HG03378 (cell line): ENCODE results near the gene ENTPD1.
A peak's percentile ranks its signal among the peaks of the same experiment; 100 is the strongest.
"Not testable (repeated sequence)": the region's sequence is repeated elsewhere in the genome, so short reads cannot be mapped to it uniquely, and the experiment has no call there.

ENCODE experiments used
- ATAC-seq: cut with Tn5 transposase; IDR thresholded peaks from one replicate; pipeline ENCODE4 v1.9.1; 2021; ENCODE audit warnings: mild to moderate bottlenecking, moderate library complexity; ENCODE audit not compliant: unreplicated experiment

ENTPD1 gene

GRCh38 chr10:95756809-95757684 lies 1.1 kb downstream of the ENTPD1 start:
- ATAC-seq = no peak

- ATAC-seq = peak; percentile 51
Measured at GRCh38 chr10:95758351-95759025, 2.5 kb downstream of the ENTPD1 start.

DNA sequence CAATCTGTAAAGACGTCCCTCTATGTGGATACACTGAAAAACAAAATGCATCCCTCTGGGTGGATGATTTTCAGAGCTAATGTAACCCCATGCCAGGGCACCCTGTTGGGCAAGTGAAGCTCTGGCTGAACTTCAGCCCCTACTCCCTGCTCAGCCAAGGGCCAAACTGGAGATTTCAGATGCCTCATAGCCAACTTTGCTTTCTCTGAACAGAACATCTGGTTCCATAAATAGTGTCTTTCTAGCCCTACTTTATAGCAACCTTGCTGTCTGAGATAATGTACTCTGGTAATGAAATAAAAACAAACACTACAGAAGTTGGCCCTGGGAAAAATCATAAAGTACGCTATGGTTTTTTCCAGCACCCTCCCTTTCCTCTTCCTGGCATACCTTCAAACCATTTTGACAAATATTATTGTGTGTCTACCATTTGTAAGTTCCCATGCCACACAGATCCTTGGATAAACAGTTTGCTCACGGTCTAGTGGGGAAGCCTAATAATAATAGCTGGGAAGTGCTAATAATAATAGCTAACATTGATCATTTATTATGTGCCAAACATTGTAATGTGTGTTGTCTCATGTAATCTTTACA lies 3.4 kb downstream of the ENTPD1 start:
- ATAC-seq = no peak

DNA sequence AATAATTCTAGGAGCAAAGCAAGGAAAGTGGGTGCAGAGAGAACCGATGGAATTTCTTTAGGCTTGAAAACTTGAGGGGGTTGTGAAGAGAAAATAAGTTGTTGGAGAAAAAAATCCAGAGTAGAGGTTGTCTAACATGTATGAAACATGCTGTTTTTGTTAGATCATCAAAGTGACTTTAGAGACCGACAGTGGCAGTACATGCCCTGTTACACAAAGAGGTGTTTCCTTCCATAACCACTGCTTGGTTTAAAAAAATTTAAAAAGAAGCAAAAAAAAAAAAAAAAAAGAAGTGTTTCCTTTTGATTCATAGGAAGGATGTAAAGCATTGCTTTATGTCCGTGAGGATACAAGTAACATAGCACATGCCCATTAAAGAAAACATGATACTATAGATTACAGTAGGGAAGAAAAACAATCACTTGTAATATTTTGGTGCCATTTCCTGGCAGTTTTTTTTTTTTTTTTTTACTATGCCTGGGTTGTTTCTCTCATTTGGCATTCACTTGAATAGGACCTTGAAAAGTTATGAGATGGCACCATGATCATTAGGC lies 6.1 kb downstream of the ENTPD1 start:
- no peak for ATAC-seq

GRCh38 chr10:95767884-95768556 lies 12.1 kb downstream of the ENTPD1 start:
- ATAC-seq = peak; percentile 82

GRCh38 chr10:95770084-95770720 lies 14.2 kb downstream of the ENTPD1 start:
- no peak for ATAC-seq

GRCh38 chr10:95773454-95773853 lies 17.5 kb downstream of the ENTPD1 start:
- ATAC-seq = not testable (repeated sequence)

- ATAC-seq = not testable (repeated sequence)
Measured at GRCh38 chr10:95777638-95778037, 21.7 kb downstream of the ENTPD1 start.

- no peak for ATAC-seq
Measured at GRCh38 chr10:95782318-95782717, 26.4 kb downstream of the ENTPD1 start.

DNA sequence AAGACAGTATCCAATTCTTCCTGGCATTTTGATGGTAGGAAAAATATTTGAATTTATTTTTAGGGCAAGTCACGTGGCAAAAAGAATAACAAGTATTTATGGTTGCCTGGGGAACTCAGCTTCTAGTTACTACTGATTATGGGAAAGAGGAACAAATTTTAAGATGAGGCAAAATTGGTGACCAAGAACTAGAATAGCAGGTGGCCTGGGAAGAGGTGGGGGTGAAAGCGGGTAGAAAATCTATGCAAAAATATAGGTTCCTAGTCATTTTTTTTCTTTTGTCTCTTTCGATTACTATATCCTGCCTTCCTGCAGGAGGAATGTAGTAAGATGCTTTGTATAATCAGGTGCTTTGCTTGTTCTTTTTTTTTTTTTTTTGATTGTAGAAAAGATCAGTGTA lies 27.8 kb downstream of the ENTPD1 start:
- ATAC-seq = peak; percentile 50

DNA sequence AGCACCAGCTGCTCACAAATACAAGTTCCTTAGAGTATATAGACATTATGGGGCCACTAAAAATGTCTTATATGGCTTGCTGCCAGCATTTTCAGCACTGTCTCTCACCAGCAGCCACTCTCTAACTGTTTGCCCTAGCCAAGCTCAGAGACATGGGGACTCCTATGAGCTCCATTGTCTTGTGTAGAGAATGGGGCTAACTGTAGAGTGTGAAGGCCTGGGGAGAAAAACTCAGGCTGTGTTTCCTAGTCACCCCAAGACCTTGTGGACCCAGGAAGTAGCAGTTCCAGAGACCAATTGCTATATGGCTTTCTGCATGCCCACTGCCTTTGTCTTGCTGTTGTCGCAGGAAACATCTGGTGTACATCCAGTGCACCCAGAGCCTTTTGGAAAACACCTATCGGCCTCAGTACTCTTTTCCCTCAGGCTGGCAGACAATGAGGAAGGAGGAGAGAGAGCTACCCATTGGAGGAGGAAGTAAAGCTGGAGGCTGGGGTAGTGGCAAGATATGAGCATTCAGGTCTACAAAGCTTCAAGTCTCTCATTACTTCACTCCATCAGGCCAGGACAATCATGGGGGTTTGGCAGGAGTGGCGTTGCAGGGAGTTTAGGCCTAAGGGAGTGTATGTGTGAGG lies 28.4 kb downstream of the ENTPD1 start:
- ATAC-seq = peak; percentile 3

DNA sequence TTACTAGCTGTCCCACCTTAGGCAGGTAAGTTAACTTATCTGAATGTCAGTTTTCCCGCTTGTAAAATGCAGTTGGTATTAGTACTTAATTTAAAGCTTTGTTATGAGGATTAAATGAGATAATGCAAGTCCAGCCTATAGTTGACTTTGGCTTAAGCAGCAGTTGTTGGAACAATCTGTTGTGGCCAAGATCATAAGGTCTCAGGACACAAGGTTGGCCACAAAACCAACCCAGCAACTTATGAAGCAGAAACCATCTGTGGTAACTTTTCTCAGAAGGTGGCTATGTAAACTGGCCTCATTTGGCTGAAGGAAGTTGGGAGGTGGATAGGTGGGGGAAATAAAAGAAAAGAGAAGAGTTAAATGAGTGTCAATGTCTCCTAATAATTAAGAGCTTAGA lies 29.4 kb downstream of the ENTPD1 start:
- no peak for ATAC-seq

- no peak for ATAC-seq
Measured at GRCh38 chr10:95785942-95786669, 30.1 kb downstream of the ENTPD1 start.

- ATAC-seq = no peak
Measured at GRCh38 chr10:95787447-95787846, 31.5 kb downstream of the ENTPD1 start.

GRCh38 chr10:95788830-95789229 lies 32.9 kb downstream of the ENTPD1 start:
- no peak for ATAC-seq

- ATAC-seq = no peak
Measured at GRCh38 chr10:95789902-95790301, 33.9 kb downstream of the ENTPD1 start.

DNA sequence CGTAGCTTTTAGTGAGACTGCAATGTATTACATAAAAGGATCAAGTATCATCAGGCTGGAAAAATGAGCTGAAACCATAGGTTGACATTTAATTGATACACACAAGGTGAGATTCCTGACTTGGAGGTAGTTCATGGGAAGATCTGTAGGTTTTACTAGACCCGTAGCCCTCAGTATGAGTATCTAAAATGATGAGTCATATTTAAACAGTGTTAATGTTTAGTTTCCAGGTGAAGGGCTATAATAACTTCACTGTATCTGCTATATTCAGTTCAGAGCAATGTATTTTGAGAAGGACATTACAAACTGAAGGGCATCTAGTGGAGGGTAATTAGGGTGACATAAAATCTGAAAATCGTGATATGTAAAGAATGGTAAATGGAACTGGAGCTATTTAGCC lies 35.0 kb downstream of the ENTPD1 start:
- ATAC-seq = peak; percentile 53

GRCh38 chr10:95791425-95791979 lies 35.5 kb downstream of the ENTPD1 start:
- peak; percentile 26 for ATAC-seq

DNA sequence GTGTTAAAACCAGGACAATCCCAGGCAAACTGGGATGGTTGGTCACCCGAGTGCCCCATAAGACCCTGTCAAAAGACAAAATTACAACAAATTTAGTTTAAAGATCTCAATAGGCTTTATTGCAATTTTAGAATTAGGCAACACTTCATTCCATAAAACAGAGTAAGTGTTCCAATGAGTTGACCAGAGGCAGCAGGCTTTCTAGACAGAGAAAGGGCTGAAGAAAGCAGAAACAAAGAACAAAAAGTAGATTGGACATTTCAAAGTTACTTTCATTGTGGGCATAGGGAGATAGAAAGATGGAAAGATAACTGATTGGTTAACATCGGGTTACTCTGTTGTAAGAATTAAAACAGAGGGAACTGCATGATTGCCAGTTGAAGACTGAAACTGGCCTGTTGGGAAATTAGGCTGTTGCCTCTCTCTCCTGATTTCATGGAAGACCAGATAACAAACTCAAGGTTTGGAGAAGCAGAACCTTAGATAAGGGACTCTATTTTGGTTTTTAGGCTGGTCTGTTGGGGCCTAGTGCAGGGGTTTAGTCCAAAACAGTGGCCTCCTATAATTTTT lies 36.3 kb downstream of the ENTPD1 start:
- ATAC-seq = no peak
